Measurements from ENCODE around the gene LRMDA.

DNA sequence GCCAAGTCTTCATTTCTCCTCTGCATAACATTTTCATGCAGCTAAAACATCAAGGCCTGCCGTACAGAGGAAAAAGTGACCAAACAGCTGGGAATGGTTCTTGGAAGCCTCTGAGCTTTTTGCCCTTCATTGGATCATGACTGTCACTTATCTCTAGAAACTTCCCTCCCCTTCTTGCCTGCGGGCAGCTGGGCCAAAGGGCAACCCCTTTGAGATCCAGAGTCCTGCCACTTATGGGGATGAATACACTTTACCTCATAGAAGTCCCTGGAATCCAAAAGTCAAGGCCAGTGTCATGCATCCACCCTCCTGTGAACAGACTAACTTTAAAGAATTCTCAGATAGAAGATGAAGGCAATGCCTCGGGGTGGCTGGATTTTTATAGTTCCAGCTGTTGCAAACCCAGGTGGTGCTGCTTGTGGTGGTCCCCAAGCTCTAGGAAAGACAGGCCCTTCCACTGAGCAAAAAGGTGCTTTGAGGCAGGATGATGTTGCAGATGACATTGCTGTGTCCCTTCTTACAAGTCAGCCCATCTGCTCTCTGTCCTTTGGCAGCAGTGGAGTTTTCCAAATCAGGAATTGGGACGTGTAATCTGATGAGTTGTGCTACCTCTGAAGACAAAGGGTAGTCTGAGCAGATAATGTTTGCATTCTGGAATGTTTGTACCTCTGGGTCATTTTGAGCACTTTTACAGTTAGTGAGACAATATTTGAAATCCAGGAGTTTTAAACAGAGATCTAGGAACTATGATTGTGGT lies 64.2 kb downstream of the LRMDA start:
- TF ChIP-seq, protein P1, sequence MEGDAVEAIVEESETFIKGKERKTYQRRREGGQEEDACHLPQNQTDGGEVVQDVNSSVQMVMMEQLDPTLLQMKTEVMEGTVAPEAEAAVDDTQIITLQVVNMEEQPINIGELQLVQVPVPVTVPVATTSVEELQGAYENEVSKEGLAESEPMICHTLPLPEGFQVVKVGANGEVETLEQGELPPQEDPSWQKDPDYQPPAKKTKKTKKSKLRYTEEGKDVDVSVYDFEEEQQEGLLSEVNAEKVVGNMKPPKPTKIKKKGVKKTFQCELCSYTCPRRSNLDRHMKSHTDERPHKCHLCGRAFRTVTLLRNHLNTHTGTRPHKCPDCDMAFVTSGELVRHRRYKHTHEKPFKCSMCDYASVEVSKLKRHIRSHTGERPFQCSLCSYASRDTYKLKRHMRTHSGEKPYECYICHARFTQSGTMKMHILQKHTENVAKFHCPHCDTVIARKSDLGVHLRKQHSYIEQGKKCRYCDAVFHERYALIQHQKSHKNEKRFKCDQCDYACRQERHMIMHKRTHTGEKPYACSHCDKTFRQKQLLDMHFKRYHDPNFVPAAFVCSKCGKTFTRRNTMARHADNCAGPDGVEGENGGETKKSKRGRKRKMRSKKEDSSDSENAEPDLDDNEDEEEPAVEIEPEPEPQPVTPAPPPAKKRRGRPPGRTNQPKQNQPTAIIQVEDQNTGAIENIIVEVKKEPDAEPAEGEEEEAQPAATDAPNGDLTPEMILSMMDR (IDR thresholded peaks at IDR 0.05; ENCODE audit: borderline replicate concordance, extremely low read depth, low read length, poor library complexity, severe bottlenecking) = no peak
- no peak for TF ChIP-seq EZH2 (IDR thresholded peaks at IDR 0.05; ENCODE audit: borderline replicate concordance, low read depth, low read length, severe bottlenecking)

Measured in DND-41 (cell line).